SK-MEL-5 (cell line): ENCODE measurements around the gene ARHGEF5. TPM values are rescaled to one million over a fixed set of nuclear protein-coding genes. Genes with fewer than 3 reads are reported as not detected.
"Not testable (repeated sequence)": the region's sequence is repeated elsewhere in the genome, so short reads cannot be mapped to it uniquely, and the experiment has no call there.

Experiments used
- DNase-seq: peaks from one replicate; pipeline ENCODE4 v3.0.0-alpha.2; 2016; ENCODE audit warnings: low read depth, low spot score
- in situ Hi-C: cut with HindIII; loops from 2 replicates; pipeline ENCODE4 v1.10.0; 2016; ENCODE audit warnings: low sequenced_read_pairs, high pct_unique_total_duplicates, low pct_unique_long_range_greater_than_20kb
- total RNA-seq: library from RNA; depleted of rRNA; stranded (reverse); fragments of >200 nt; shearing (Covaris generic); gene quantifications from 2 replicates; pipeline ENCODE4 v1.2.3, GENCODE V29; 2014; rRNA removed

The ARHGEF5 gene
- total RNA-seq, 1 experiment from 2014 or later: not detected

DNA sequence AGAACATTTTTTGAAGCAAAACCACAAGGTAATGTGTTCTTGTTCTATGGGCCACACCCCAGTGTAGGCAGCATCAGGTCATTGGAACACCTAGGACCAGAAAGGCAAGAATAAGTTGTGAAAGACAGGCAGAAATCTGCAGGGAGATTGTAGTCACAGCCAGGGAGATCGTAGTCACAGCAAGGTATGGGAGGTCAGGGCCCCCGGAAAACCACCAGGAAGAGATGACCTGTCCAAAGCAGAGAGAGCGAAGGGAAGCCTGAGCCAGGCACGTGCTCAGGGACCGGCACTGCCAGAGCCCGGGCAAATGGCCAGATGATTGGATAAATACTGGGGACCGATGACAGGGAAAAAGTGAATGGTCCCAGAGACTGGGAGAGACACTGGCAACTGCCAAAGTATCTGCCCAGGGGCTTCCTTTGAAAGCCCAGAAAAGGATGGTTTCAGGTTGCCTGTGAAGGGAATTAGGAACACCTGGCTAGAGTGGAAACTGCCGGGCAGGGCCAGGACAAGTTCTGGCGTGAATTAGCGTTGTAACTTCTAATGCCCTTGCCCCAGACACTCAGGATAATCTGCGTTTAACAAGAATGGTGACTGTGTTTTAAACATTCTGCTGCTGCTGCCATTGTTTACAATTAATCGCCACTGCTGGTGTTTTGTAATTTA is 52.2 kb downstream of the ARHGEF5 start:
- no peak for DNase-seq
- in situ Hi-C loops: no loop called here

DNA sequence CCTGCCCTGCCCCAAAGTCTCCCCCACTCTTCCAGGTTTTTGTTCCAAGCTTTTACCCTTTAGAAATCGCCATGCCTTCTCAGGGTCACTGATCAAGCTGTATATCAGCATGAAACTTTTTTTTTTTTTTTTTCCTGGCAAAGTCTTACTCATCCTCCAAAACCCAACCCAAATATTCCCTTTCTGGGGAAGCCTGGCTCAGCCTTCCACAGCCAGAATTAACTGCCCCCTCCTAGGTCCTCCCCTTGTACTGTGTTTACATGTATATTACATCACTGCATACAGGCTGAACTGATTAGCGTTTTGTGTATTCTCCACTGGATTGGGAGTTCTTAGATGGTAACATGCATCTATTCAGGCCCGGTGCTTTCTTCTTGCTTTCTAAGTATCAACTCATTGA is 52.9 kb downstream of the ARHGEF5 start:
- no peak for DNase-seq
- in situ Hi-C loops: no loop called here

DNA sequence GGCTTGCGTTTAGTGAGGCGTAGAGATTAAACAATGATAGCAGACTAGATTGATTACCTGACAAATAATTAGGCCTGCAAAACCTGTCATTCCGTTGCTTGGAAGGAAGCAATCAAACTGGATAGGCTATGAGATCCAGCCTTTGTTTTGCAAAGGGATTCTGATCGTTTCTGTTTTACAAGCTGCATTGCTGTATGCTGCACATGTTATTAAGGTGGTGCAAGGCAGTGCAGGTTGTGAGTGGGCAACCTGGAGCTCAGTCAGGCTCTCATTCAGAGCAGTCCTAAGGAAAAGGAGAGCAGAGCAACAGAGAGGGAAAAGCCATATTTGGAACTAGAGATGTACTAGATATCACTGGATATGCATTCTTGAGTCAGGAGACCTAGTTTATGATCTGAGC is 55.2 kb downstream of the ARHGEF5 start:
- in situ Hi-C loops: no loop called here
- no peak for DNase-seq

DNA sequence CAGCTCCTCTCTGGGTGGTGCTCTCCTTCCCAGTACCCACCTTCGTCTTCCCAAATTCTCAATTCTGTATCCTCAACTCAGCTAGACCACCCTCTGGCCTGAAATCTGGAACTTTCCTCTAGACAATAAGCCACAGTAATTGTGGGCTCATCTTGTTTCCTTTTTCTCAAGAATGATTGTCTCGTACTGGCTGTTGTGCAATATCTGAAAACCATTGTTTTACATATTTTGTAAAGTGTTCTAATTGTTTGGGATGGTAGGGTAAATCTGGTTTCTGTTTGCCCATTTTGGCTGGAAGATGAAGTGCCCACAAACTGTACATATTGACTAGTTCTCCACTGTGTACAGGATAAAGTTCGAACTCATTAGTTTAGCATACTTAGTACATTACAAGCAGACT is 59.6 kb downstream of the ARHGEF5 start:
- DNase-seq: no peak
- in situ Hi-C loops: no loop called here

DNA sequence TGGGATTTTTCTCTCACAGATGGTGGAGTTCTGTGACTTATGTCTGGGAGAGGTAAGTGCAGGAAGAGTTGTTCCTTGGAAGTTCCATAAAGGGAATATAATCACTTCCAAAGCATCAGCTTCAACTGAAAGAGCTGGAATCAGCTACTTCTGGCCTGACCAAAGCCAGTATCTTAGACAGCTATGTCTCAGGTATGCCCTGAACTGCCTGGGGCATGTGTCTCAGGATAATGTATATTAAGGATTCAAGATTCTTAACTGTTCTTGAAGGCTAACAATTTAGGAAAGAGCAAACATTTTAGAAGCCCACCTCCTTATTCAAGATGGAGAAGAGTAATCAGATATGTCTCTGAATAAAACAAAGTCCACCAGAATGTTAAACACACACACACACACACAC is 60.7 kb downstream of the ARHGEF5 start:
- in situ Hi-C loops: no loop called here
- DNase-seq: no peak

DNA sequence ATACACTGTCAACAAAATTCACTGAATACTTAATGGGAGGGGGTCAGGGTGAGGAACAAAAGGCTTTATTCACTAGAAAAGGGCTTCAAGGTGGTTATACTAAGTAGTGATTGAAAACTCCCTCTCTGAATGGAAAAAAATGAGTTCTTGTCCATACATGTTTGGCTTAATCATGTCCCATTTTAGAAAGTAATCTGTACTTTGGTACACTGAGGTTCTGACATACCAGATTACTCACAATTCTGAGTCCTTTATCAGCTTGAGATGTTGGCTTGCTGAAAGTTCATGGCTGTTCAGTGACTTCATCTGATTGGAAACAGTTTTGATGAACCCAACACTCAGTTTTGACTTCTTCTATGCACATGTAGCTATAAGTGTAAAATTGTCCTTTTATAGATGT is 61.1 kb downstream of the ARHGEF5 start:
- in situ Hi-C loops: no loop called here

DNA sequence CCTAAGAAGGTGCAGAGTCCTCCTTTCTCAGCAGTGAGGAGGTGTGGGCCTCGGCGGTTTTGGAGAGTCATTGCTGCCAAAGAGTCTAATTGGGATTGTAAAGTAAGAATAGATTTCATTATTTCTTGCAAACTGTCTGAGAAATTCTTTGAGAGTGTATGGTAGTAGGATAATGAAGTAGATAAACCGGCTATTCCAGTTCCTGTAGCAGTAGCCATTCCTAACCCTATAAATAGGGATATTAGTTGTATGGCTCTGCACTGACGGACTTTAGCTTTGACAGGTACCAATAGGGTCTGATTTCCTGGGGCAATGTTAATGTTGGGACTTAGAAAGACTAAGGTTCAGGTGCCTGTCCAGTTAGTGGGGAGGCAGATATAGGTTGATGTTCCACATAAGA is 63.7 kb downstream of the ARHGEF5 start:
- DNase-seq, in situ Hi-C loops: not testable (repeated sequence)

More for the DNA sequence above, 61.1 kb downstream of the ARHGEF5 start:
- no peak for DNase-seq

DNA sequence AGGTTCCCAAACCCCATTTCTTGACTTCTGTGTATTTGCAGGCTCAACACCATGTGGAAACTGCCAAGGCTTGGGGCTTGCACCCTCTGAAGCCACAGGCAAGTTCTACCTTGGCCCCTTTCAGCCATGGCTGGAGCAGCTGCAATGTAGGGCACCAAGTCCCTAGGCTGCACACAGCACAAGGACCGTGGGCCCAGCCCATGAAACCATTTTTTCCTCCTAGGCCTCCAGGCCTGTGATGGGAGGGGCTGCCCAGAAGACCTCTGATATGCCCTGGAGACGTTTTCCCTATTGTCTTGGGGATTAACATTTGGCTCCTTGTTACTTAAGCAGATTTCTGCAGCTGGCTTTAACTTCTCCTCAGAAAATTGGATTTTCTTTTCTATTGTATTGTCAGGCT is 72.3 kb downstream of the ARHGEF5 start:
- in situ Hi-C loops, DNase-seq: not testable (repeated sequence)

DNA sequence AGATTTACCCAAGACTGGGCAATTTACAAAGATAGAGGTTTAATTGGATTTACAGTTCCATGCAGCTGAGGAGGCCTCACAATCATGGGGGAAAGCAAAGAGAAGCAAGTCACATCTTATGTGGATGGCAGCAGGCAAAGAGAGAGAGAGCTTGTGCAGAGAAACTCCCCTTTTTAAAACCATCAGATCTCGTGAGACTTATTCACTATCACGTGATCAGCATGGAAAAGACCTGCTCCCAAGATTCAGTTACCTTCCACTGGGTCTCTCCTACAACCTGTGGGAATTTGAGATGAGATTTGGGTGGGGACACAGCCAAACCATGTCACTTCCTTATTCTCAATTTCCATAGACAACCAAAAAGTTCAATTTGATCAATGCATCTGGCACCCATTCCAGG is 73.2 kb downstream of the ARHGEF5 start:
- in situ Hi-C loops: no loop called here
- DNase-seq: no peak

Other genes with a start within 250 kb of the ARHGEF5 start
- not detected in 2 replicates for gene OR2A2, start 245.8 kb upstream of the ARHGEF5 start, total RNA-seq
- gene OR2A14, start 232.2 kb upstream of the ARHGEF5 start, total RNA-seq: not detected in 2 replicates
- not detected in 2 replicates for gene CTAGE4, start 171.9 kb upstream of the ARHGEF5 start, total RNA-seq
- not detected in 2 replicates for gene ARHGEF35, start 159.6 kb upstream of the ARHGEF5 start, total RNA-seq
- gene OR2A42, start 115.8 kb upstream of the ARHGEF5 start, total RNA-seq: not detected in 2 replicates
- 0.27 TPM in 1 of 2 replicates, not detected in the other for gene OR2A7, start 90.6 kb upstream of the ARHGEF5 start, total RNA-seq
- gene CTAGE8, start 86.1 kb upstream of the ARHGEF5 start, total RNA-seq: not detected in 2 replicates
- gene OR2A1, start 43.0 kb upstream of the ARHGEF5 start, total RNA-seq: not detected in 2 replicates
- gene NOBOX, start 48.3 kb downstream of the ARHGEF5 start, total RNA-seq: not detected in 2 replicates